Caco-2 (cell line): Measurements from ENCODE around the gene JDP2. TPM values are rescaled to one million over a fixed set of nuclear protein-coding genes. Genes with fewer than 3 reads are reported as not detected.

Experiments
- BruUV-seq: library from RNA; stranded (reverse); fragments of 400-500 nt; replicated peaks from 2 replicates; lab custom pipeline; 2021; lab: Mats Ljungman, UMichigan
- CTCF ChIA-PET: fragments of 300-600 bp; sonication (Branson Sonifier 250); formaldehyde crosslinking; loops from one replicate; lab custom pipeline; 2022; ENCODE audit warnings: antibody characterized with exemption; lab: Charles Lee
- POLR2A ChIA-PET: fragments of 300-600 bp; sonication (Branson Sonifier 250); formaldehyde crosslinking; loops from one replicate; lab custom pipeline; 2022; ENCODE audit warnings: antibody characterized with exemption; lab: Charles Lee
- DNase-seq, 2 experiments: peaks; one replicate each; pipeline versions ENCODE4 v3.0.0 to v3.0.0-alpha.2; 2020 to 2022
- H3K27me3 ChIP-seq: replicated peaks from 2 replicates; pipeline ENCODE4 v1.6.0; 2011; ENCODE audit warnings: low read length; ENCODE audit not compliant: control insufficient read depth, insufficient read depth
- H3K36me3 ChIP-seq: 2 replicates; pipeline ENCODE4 v1.5.1; 2011; ENCODE audit warnings: low read length; ENCODE audit not compliant: control insufficient read depth, insufficient read depth
- H3K4me1 ChIP-seq: fragments of 250-450 bp; sonication (Bioruptor Pico); 2 replicates; pipeline ENCODE4 v1.5.1; 2020; ENCODE audit warnings: mild to moderate bottlenecking
- H3K4me3 ChIP-seq: 2 replicates; pipeline ENCODE4 v1.5.1; 2011; ENCODE audit warnings: low read depth, mild to moderate bottlenecking, control low read depth, low read length
- H3K9me3 ChIP-seq: fragments of 250-450 bp; sonication (Bioruptor Pico); 2 replicates; pipeline ENCODE4 v1.5.1; 2020; ENCODE audit warnings: mild to moderate bottlenecking, moderate library complexity
- H3K27ac Mint-ChIP-seq: one replicate; pipeline ENCODE4 v1.8.0; 2022; ENCODE audit warnings: mixed read lengths; ENCODE audit not compliant: unreplicated experiment
- H3K27me3 Mint-ChIP-seq: one replicate; pipeline ENCODE4 v1.8.0; 2022; ENCODE audit warnings: mixed read lengths; ENCODE audit not compliant: insufficient read depth, unreplicated experiment
- H3K36me3 Mint-ChIP-seq: one replicate; pipeline ENCODE4 v1.8.0; 2022; ENCODE audit warnings: mild to moderate bottlenecking, mixed read lengths; ENCODE audit not compliant: insufficient read depth, unreplicated experiment
- H3K4me1 Mint-ChIP-seq: one replicate; pipeline ENCODE4 v1.8.0; 2022; ENCODE audit warnings: low read depth, mixed read lengths; ENCODE audit not compliant: unreplicated experiment
- H3K4me3 Mint-ChIP-seq: one replicate; pipeline ENCODE4 v1.8.0; 2022; ENCODE audit warnings: mild to moderate bottlenecking, moderate library complexity, mixed read lengths; ENCODE audit not compliant: unreplicated experiment
- H3K9me3 Mint-ChIP-seq: one replicate; pipeline ENCODE4 v1.8.0; 2022; ENCODE audit warnings: mixed read lengths; ENCODE audit not compliant: unreplicated experiment
- CTCF ChIP-seq, 2 experiments: fragments of 200-600 bp in 1 of 2; IDR thresholded peaks; 1 replicate in 1 of 2; 2 replicates in 1 of 2; pipeline versions ENCODE4 v1.5.1 to v1.8.0; 2011 to 2022; ENCODE audit warnings: antibody characterized with exemption in 1 of 2, control low read depth in 1 of 2, inconsistent platforms in 1 of 2, low read depth in 1 of 2, low read length in 1 of 2, mild to moderate bottlenecking in 1 of 2, moderate library complexity in 1 of 2; ENCODE audit not compliant: insufficient read depth in 1 of 2, severe bottlenecking in 1 of 2, unreplicated experiment in 1 of 2
- intact Hi-C: fragments of 100-400 bp; cut with micrococcal nuclease; formaldehyde crosslinking; loops from one replicate; pipeline ENCODE4 v1.10.0; 2022; ENCODE audit not compliant: unreplicated experiment
- total RNA-seq: library from RNA; stranded (reverse); gene quantifications from 2 replicates; pipeline ENCODE4 v1.2.3, GENCODE V29; 2022

Gene JDP2
- total RNA-seq, 1 experiment from 2014 or later, result 95.7 TPM

- BruUV-seq, result no TSS peak
- H3K9me3 Mint-ChIP-seq, result no peaks in the 10 kb centered on the region
Observed at GRCh38 chr14:75446447-75446846, 18.6 kb downstream of the JDP2 start.

GRCh38 chr14:75448209-75448608 lies 20.4 kb downstream of the JDP2 start:
- Mint-ChIP-seq H3K4me3 (no peak overlapping the region), H3K27me3 (no peaks in the 10 kb centered on the region), H3K36me3 (peaks cover 99% of the 10 kb centered on the region), H3K4me1 (peaks cover 53% of the 10 kb centered on the region), H3K27ac (peak overlapping the region; percentile 71), H3K9me3 (no peaks in the 10 kb centered on the region)
- POLR2A ChIA-PET, result no interaction called here
- H3K4me3 ChIP-seq, result no peak overlapping the region
- H3K36me3 ChIP-seq, result no peaks in the 10 kb centered on the region; the same call in 1 of the 2 replicates
- H3K9me3 ChIP-seq, result no peaks in the 10 kb centered on the region
- DNase-seq, result no peak
- intact Hi-C loops, result no loop called here
- TF ChIP-seq CTCF (IDR thresholded peaks at IDR 0.05; ENCODE audit: insufficient read depth in 1 of 2, low read depth in 1 of 2, low read length in 1 of 2, severe bottlenecking in 1 of 2, unreplicated experiment in 1 of 2), result no peak
- H3K4me1 ChIP-seq, result peaks cover 50% of the 10 kb centered on the region
- CTCF ChIA-PET, result interaction anchor here (1.0 kb wide), 1 partner anchor 113 kb away, joined by 3 read pairs; no protein-coding TSS in a partner anchor
- no TSS peak for BruUV-seq
- no peaks in the 10 kb centered on the region for H3K27me3 ChIP-seq

More at GRCh38 chr14:75446447-75446846, 18.6 kb downstream of the JDP2 start:
- peaks cover 32% of the 10 kb centered on the region for H3K4me1 ChIP-seq
- intact Hi-C loops, result no loop called here
- no peak overlapping the region for H3K4me3 ChIP-seq
- POLR2A ChIA-PET, result no interaction called here
- peaks cover 99% of the 10 kb centered on the region for H3K36me3 Mint-ChIP-seq
- no peaks in the 10 kb centered on the region; the same call in none of the 2 replicates for H3K36me3 ChIP-seq
- CTCF ChIA-PET, result interaction anchor here (0.8 kb wide), 1 partner anchor 30 kb away, joined by 3 read pairs; no protein-coding TSS in a partner anchor
- no peaks in the 10 kb centered on the region for H3K9me3 ChIP-seq
- TF ChIP-seq CTCF (IDR thresholded peaks at IDR 0.05; ENCODE audit: insufficient read depth in 1 of 2, low read depth in 1 of 2, low read length in 1 of 2, severe bottlenecking in 1 of 2, unreplicated experiment in 1 of 2), result no peak
- H3K27me3 ChIP-seq, result no peaks in the 10 kb centered on the region
- no peak for DNase-seq
- peak overlapping the region; percentile 45 for H3K27ac Mint-ChIP-seq
- H3K4me1 Mint-ChIP-seq, result peaks cover 54% of the 10 kb centered on the region
- H3K27me3 Mint-ChIP-seq, result no peaks in the 10 kb centered on the region
- H3K4me3 Mint-ChIP-seq, result no peak overlapping the region

GRCh38 chr14:75449036-75449435 lies 21.2 kb downstream of the JDP2 start:
- Mint-ChIP-seq H3K9me3 (no peaks in the 10 kb centered on the region), H3K27me3 (no peaks in the 10 kb centered on the region), H3K27ac (peak overlapping the region; percentile 71), H3K4me3 (no peak overlapping the region), H3K4me1 (peaks cover 55% of the 10 kb centered on the region), H3K36me3 (peaks cover 99% of the 10 kb centered on the region)
- TF ChIP-seq CTCF (IDR thresholded peaks at IDR 0.05; ENCODE audit: insufficient read depth in 1 of 2, low read depth in 1 of 2, low read length in 1 of 2, severe bottlenecking in 1 of 2, unreplicated experiment in 1 of 2), result no peak
- ChIA-PET CTCF (interaction anchor here (0.5 to 1.0 kb wide), 2 partner anchors 40 to 112 kb away, joined by 3 read pairs; no protein-coding TSS in a partner anchor), POLR2A (no interaction called here)
- BruUV-seq, result no TSS peak
- Histone ChIP-seq H3K4me3 (no peak overlapping the region), H3K36me3 (no peaks in the 10 kb centered on the region; the same call in 1 of the 2 replicates), H3K4me1 (peaks cover 57% of the 10 kb centered on the region), H3K9me3 (no peaks in the 10 kb centered on the region), H3K27me3 (no peaks in the 10 kb centered on the region)
- intact Hi-C loops, result no loop called here
- DNase-seq, result no peak
